HuH-7 (cell line): ENCODE results near the gene C2orf92.

ENCODE experiments used
- DNase-seq: peaks from one replicate; pipeline ENCODE4 v3.0.0; 2011; ENCODE audit warnings: low spot score

The C2orf92 gene

GRCh38 chr2:97714084-97714949 lies 44.8 kb downstream of the C2orf92 start:
- DNase-seq, result no peak

- no peak for DNase-seq
These were observed 45.6 kb downstream of the C2orf92 start for GRCh38 chr2:97714950-97715652.

- DNase-seq, result no peak
These were observed 46.6 kb downstream of the C2orf92 start for GRCh38 chr2:97715951-97716694.

- DNase-seq, result no peak
These were observed 47.4 kb downstream of the C2orf92 start for GRCh38 chr2:97716695-97717612.

- DNase-seq, result no peak
These were observed 48.1 kb downstream of the C2orf92 start for GRCh38 chr2:97717613-97717995.

GRCh38 chr2:97718051-97718882 lies 48.8 kb downstream of the C2orf92 start:
- no peak for DNase-seq

GRCh38 chr2:97718942-97719341 lies 49.4 kb downstream of the C2orf92 start:
- no peak for DNase-seq

- no peak for DNase-seq
These were observed 50.0 kb downstream of the C2orf92 start for GRCh38 chr2:97719362-97720155.

- no peak for DNase-seq
These were observed 51.2 kb downstream of the C2orf92 start for GRCh38 chr2:97720746-97721145.

GRCh38 chr2:97722227-97722626 lies 52.7 kb downstream of the C2orf92 start:
- no peak for DNase-seq

GRCh38 chr2:97723156-97724072 lies 53.9 kb downstream of the C2orf92 start:
- no peak for DNase-seq

- no peak for DNase-seq
These were observed 54.5 kb downstream of the C2orf92 start for GRCh38 chr2:97724073-97724410.

GRCh38 chr2:97724501-97724900 lies 55.0 kb downstream of the C2orf92 start:
- no peak for DNase-seq

- no peak for DNase-seq
These were observed 55.6 kb downstream of the C2orf92 start for GRCh38 chr2:97724946-97725688.

GRCh38 chr2:97726261-97727064 lies 57.0 kb downstream of the C2orf92 start:
- no peak for DNase-seq

GRCh38 chr2:97727296-97727695 lies 57.8 kb downstream of the C2orf92 start:
- DNase-seq, result no peak

- no peak for DNase-seq
These were observed 58.7 kb downstream of the C2orf92 start for GRCh38 chr2:97728091-97728731.
